GM12878 (cell line): ENCODE measurements around the gene SLC6A11. TPM values are rescaled to one million over a fixed set of nuclear protein-coding genes. Genes with fewer than 3 reads are reported as not detected.

Experiments
- ATAC-seq: fragments of 200-7000 bp; cut with Tn5 transposase; 3 replicates; pipeline ENCODE4 v1.9.1; 2020; ENCODE audit warnings: mild to moderate bottlenecking, moderate library complexity
- BruUV-seq: library from RNA; stranded (reverse); fragments of 400-500 nt; replicated peaks from 2 replicates; lab custom pipeline; 2021; lab: Mats Ljungman, UMichigan
- CTCF ChIA-PET: fragments of 300-600 bp; sonication (Branson Sonifier 250); formaldehyde crosslinking; extraction: SDS; loops from one replicate; lab custom pipeline; 2021; ENCODE audit warnings: inconsistent platforms; lab: Yijun Ruan, JAX
- POLR2A ChIA-PET: fragments of 350-600 bp; formaldehyde crosslinking; extraction: SDS; loops from one replicate; lab custom pipeline; 2021; ENCODE audit warnings: inconsistent platforms; lab: Charles Lee
- RAD21 ChIA-PET: fragments of 300-600 bp; sonication (Branson Sonifier 250); formaldehyde crosslinking; loops from one replicate; lab custom pipeline; 2023; ENCODE audit warnings: antibody characterized with exemption; ENCODE audit not compliant: unreplicated experiment; lab: Charles Lee
- SMC1A ChIA-PET: fragments of 300-600 bp; sonication (Branson Sonifier 250); formaldehyde crosslinking; loops from one replicate; lab custom pipeline; 2023; ENCODE audit not compliant: unreplicated experiment, uncharacterized antibody; lab: Charles Lee
- DNase-seq: peaks from one replicate; pipeline ENCODE4 v3.0.0-alpha.2; 2011; ENCODE audit warnings: low read depth, low spot score
- FAIRE-seq: peaks from 3 replicates; lab custom pipeline; 2011; peaks lifted over from hg19 to GRCh38; lab: Jason Lieb, UNC
- H2AFZ ChIP-seq: 2 replicates; pipeline ENCODE4 v1.6.0; 2011; ENCODE audit warnings: low read depth, low read length, control low read depth; ENCODE audit not compliant: control insufficient read depth
- H3K27ac ChIP-seq: 2 replicates; pipeline ENCODE4 v1.5.1; 2011; ENCODE audit warnings: control low read depth; ENCODE audit not compliant: control insufficient read depth, insufficient read depth
- H3K27me3 ChIP-seq, 2 experiments: replicated peaks in 1 of 2; 2 replicates each; pipeline versions ENCODE4 v1.6.0 to v1.6.1; 2011; ENCODE audit warnings: low read length in 1 of 2; ENCODE audit not compliant: control insufficient read depth in 2 of 2, insufficient read depth in 2 of 2
- H3K36me3 ChIP-seq, 2 experiments: 2 replicates each; pipeline ENCODE4 v1.5.1; 2011; ENCODE audit warnings: low read length in 1 of 2; ENCODE audit not compliant: control insufficient read depth in 2 of 2, insufficient read depth in 2 of 2
- H3K4me1 ChIP-seq: 2 replicates; pipeline ENCODE4 v1.6.1; 2011; ENCODE audit warnings: mild to moderate bottlenecking, low read length, moderate library complexity, mixed read lengths; ENCODE audit not compliant: control insufficient read depth, insufficient read depth
- H3K4me2 ChIP-seq: 2 replicates; pipeline ENCODE4 v1.6.0; 2011; ENCODE audit warnings: control low read depth; ENCODE audit not compliant: control insufficient read depth, insufficient read depth
- H3K4me3 ChIP-seq: fragments of 200-600 bp; sonication (generic); 2 replicates; pipeline ENCODE4 v1.5.1; 2016
- H3K79me2 ChIP-seq: 2 replicates; pipeline ENCODE4 v1.6.0; 2011; ENCODE audit warnings: low read length; ENCODE audit not compliant: control insufficient read depth, insufficient read depth
- H3K9ac ChIP-seq: 2 replicates; pipeline ENCODE4 v1.8.0; 2011; ENCODE audit warnings: low read length, control low read depth, mixed read lengths; ENCODE audit not compliant: control insufficient read depth, insufficient read depth
- H3K9me3 ChIP-seq: replicated peaks from 3 replicates; pipeline ENCODE4 v1.5.1; 2011; ENCODE audit warnings: mild to moderate bottlenecking, low read length; ENCODE audit not compliant: control insufficient read depth, insufficient read depth
- H4K20me1 ChIP-seq: 2 replicates; pipeline ENCODE4 v1.6.0; 2011; ENCODE audit not compliant: control insufficient read depth, insufficient read depth
- BHLHE40 ChIP-seq, 2 experiments: fragments of 450-650 bp in 1 of 2; IDR thresholded peaks; 2 replicates each; pipeline ENCODE4 v1.6.1; 2011 to 2017; ENCODE audit warnings: low read depth in 2 of 2, borderline replicate concordance in 1 of 2, improper control_type of control experiment in 1 of 2, low read length in 1 of 2, mild to moderate bottlenecking in 1 of 2
- BRCA1 ChIP-seq: IDR thresholded peaks from 2 replicates; pipeline ENCODE4 v1.6.1; 2011; ENCODE audit warnings: low read depth, low read length, improper control_type of control experiment
- CEBPB ChIP-seq, 2 experiments: fragments of 150-350 bp in 1 of 2; IDR thresholded peaks; 2 replicates each; pipeline ENCODE4 v1.6.1; 2012 to 2014; ENCODE audit warnings: low read depth in 2 of 2, low read length in 2 of 2, borderline replicate concordance in 1 of 2, inconsistent platforms in 1 of 2
- E4F1 ChIP-seq: fragments of 450-650 bp; IDR thresholded peaks from 2 replicates; pipeline ENCODE4 v1.6.1; 2018; ENCODE audit warnings: borderline replicate concordance, mild to moderate bottlenecking; ENCODE audit not compliant: partially characterized antibody
- MYB ChIP-seq: fragments of 150-350 bp; IDR thresholded peaks from 2 replicates; pipeline ENCODE4 v1.6.1; 2014; ENCODE audit warnings: mild to moderate bottlenecking, low read depth, low read length, borderline replicate concordance
- NBN ChIP-seq: fragments of 450-650 bp; IDR thresholded peaks from 2 replicates; pipeline ENCODE4 v1.6.1; 2016
- PKNOX1 ChIP-seq: fragments of 450-650 bp; IDR thresholded peaks from 2 replicates; pipeline ENCODE4 v1.6.1; 2016; ENCODE audit warnings: mild to moderate bottlenecking
- TCF12 ChIP-seq: IDR thresholded peaks from 2 replicates; pipeline ENCODE4 v1.6.1; 2011; ENCODE audit warnings: low read depth, mild to moderate bottlenecking, low read length
- TCF7 ChIP-seq: IDR thresholded peaks from 2 replicates; pipeline ENCODE4 v1.6.1; 2014; ENCODE audit warnings: antibody characterized with exemption, borderline replicate concordance
- USF2 ChIP-seq: IDR thresholded peaks from 2 replicates; pipeline ENCODE4 v1.6.1; 2011; ENCODE audit warnings: low read depth, low read length, improper control_type of control experiment, borderline replicate concordance
- ZBTB11 ChIP-seq: fragments of 450-650 bp; formaldehyde crosslinking; IDR thresholded peaks from 2 replicates; pipeline ENCODE4 v1.5.0; 2022; ENCODE audit warnings: mild to moderate bottlenecking, missing genetic modification characterization
- ZZZ3 ChIP-seq: IDR thresholded peaks from 2 replicates; pipeline ENCODE4 v1.6.1; 2011; ENCODE audit warnings: low read depth; ENCODE audit not compliant: control insufficient read depth, insufficient read length
- WGBS: methylation state at CpG from one replicate; pipeline ENCODE4 v1.1.6; 2016; ENCODE audit warnings: low lambda C conversion rate; ENCODE audit not compliant: insufficient replicate concordance, insufficient coverage; ENCODE audit errors: missing lambda C conversion rate; 5-methylcytosine and 5-hydroxymethylcytosine counted together
- in situ Hi-C: fragments of 300-500 bp; cut with MboI; formaldehyde crosslinking; loops from 9 replicates; pipeline ENCODE4 v1.14.3; 2018; ENCODE audit warnings: mixed read lengths
- intact Hi-C: fragments of 100-400 bp; cut with micrococcal nuclease; formaldehyde crosslinking; loops from one replicate; pipeline ENCODE4 v1.14.2; 2022; ENCODE audit not compliant: unreplicated experiment
- polyA plus RNA-seq, 11 experiments: library from polyadenylated mRNA; depleted of rRNA in 4 of 11; unstranded in 6 of 11; stranded (reverse) in 5 of 11; fragments of >200 nt; fragmentation: Nextera tagmentation in 4 of 11; fragmentation: Illumina TruSeq in 1 of 11; extraction: Ambion mirVana in 4 of 11; extraction: Trizol in 1 of 11; gene quantifications; 1 replicate in 1 of 11; 2 replicates in 10 of 11; pipeline versions ENCODE4 v1.2.1 to v1.2.3, GENCODE V29; 2011 to 2016; ENCODE audit warnings: inconsistent platforms in 2 of 11, missing spikeins in 2 of 11, low read depth in 1 of 11
- total RNA-seq, 4 experiments: library from RNA; depleted of rRNA in 3 of 4; stranded (reverse); fragments of >200 nt in 3 of 4; fragmentation: Illumina TruSeq in 1 of 4; extraction: Trizol in 1 of 4; gene quantifications; 2 replicates each; pipeline versions ENCODE4 v1.2.1 to v1.2.3, GENCODE V29; 2013 to 2021

Gene SLC6A11
- total and polyA plus RNA-seq, 10 of the 15 experiments (the other 5 are each of a cell fraction or from before 2014, with no cell fraction given) = not detected

- ChIA-PET RAD21 (no interaction called here), SMC1A (no interaction called here), CTCF (no interaction called here), POLR2A (interaction anchor here (0.6 kb wide), 1 partner anchor 1967 kb away, joined by 7 read pairs; no protein-coding TSS in a partner anchor)
- FAIRE-seq = no peak
- Histone ChIP-seq H3K27ac (no peak overlapping the region), H3K79me2 (no peaks in the 10 kb centered on the region), H3K9ac (no peak overlapping the region), H3K27me3 (0 out of 4 replicates have a peak, but pooled peaks cover 0 to 4% of the 10 kb centered on the region in 2 experiments), H3K4me2 (no peak overlapping the region), H4K20me1 (no peaks in the 10 kb centered on the region), H3K4me3 (no peak overlapping the region), H3K36me3 (no peaks in the 10 kb centered on the region), H2AFZ (no peak overlapping the region), H3K9me3 (no peaks in the 10 kb centered on the region), H3K4me1 (no peaks in the 10 kb centered on the region)
- no peak for DNase-seq
- BruUV-seq = no TSS peak
- 28% methylated on average over 5 of the region's 5 CpGs for WGBS
- intact Hi-C loops = no loop called here
- no peak for ATAC-seq
- in situ Hi-C loops = no loop called here
- TF ChIP-seq E4F1 (no peak), MYB (no peak), BHLHE40 (IDR thresholded peaks at IDR 0.05; ENCODE audit: borderline replicate concordance in 1 of 2, low read depth in 2 of 2, low read length in 1 of 2) (no peak), TCF7 (no peak), CEBPB (IDR thresholded peaks at IDR 0.05; ENCODE audit: borderline replicate concordance in 1 of 2, low read depth in 2 of 2, low read length in 2 of 2) (no peak), ZZZ3 (no peak), TCF12 (no peak), ZBTB11 (CRISPR knock-in tag) (no peak), NBN (no peak), PKNOX1 (no peak), USF2 (no peak), BRCA1 (no peak)
These were observed 35.8 kb upstream of the SLC6A11 start for GRCh38 chr3:10780243-10780642.
